ENCODE measurements around the gene CPHXL2. TPM values are rescaled to one million over a fixed set of nuclear protein-coding genes. Genes with fewer than 3 reads are reported as not detected.

The CPHXL2 gene
- total and polyA plus RNA-seq, 4 donors: not detected

GRCh38 chr16:75682308-75682707, 5.5 kb upstream of the CPHXL2 start:
- Histone ChIP-seq H3K4me1 (ENCODE audit: control insufficient read depth in 4 of 4, insufficient read depth in 4 of 4, low read length in 3 of 4) (no peaks in the 10 kb centered on the region), H3K27ac (ENCODE audit: low read depth in 1 of 2, low read length in 2 of 2) (no peak overlapping the region), H3K9me3 (ENCODE audit: control insufficient read depth in 4 of 4, low read length in 3 of 4) (no peaks in the 10 kb centered on the region), H3K27me3 (ENCODE audit: control insufficient read depth in 4 of 4, insufficient read depth in 4 of 4, low read length in 3 of 4) (no peaks in the 10 kb centered on the region), H3K4me3 (ENCODE audit: low read depth in 1 of 3, low read length in 3 of 3) (no peak overlapping the region), H3K9ac (ENCODE audit: low read depth in 1 of 2, low read length in 2 of 2) (no peak overlapping the region), H3K36me3 (ENCODE audit: control insufficient read depth in 4 of 4, insufficient read depth in 3 of 4, low read depth in 1 of 4, low read length in 3 of 4) (no peaks in the 10 kb centered on the region)
- 86% methylated on average over 14 of the region's 14 CpGs for WGBS
- no peak for TF ChIP-seq FOXA1 (IDR thresholded peaks at IDR 0.05)
- no peak for TF ChIP-seq YY1 (IDR thresholded peaks at IDR 0.05)
- TF ChIP-seq, protein P1, sequence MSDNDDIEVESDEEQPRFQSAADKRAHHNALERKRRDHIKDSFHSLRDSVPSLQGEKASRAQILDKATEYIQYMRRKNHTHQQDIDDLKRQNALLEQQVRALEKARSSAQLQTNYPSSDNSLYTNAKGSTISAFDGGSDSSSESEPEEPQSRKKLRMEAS (IDR thresholded peaks at IDR 0.05): no peak
- no peak for TF ChIP-seq ATF3 (IDR thresholded peaks at IDR 0.05)
- TF ChIP-seq, protein P2, sequence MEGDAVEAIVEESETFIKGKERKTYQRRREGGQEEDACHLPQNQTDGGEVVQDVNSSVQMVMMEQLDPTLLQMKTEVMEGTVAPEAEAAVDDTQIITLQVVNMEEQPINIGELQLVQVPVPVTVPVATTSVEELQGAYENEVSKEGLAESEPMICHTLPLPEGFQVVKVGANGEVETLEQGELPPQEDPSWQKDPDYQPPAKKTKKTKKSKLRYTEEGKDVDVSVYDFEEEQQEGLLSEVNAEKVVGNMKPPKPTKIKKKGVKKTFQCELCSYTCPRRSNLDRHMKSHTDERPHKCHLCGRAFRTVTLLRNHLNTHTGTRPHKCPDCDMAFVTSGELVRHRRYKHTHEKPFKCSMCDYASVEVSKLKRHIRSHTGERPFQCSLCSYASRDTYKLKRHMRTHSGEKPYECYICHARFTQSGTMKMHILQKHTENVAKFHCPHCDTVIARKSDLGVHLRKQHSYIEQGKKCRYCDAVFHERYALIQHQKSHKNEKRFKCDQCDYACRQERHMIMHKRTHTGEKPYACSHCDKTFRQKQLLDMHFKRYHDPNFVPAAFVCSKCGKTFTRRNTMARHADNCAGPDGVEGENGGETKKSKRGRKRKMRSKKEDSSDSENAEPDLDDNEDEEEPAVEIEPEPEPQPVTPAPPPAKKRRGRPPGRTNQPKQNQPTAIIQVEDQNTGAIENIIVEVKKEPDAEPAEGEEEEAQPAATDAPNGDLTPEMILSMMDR (IDR thresholded peaks at IDR 0.05; ENCODE audit: low read depth, low read length, missing input control): no peak
- TF ChIP-seq FOXA2 (IDR thresholded peaks at IDR 0.05): no peak
- no peak for TF ChIP-seq TAF1 (conservative IDR thresholded peaks at IDR 0.05)
- TF ChIP-seq GABPA (IDR thresholded peaks at IDR 0.05 in 1 of 2, conservative IDR thresholded peaks at IDR 0.05 in 1 of 2): no peak
- TF ChIP-seq, protein P3, sequence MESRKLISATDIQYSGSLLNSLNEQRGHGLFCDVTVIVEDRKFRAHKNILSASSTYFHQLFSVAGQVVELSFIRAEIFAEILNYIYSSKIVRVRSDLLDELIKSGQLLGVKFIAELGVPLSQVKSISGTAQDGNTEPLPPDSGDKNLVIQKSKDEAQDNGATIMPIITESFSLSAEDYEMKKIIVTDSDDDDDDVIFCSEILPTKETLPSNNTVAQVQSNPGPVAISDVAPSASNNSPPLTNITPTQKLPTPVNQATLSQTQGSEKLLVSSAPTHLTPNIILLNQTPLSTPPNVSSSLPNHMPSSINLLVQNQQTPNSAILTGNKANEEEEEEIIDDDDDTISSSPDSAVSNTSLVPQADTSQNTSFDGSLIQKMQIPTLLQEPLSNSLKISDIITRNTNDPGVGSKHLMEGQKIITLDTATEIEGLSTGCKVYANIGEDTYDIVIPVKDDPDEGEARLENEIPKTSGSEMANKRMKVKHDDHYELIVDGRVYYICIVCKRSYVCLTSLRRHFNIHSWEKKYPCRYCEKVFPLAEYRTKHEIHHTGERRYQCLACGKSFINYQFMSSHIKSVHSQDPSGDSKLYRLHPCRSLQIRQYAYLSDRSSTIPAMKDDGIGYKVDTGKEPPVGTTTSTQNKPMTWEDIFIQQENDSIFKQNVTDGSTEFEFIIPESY (IDR thresholded peaks at IDR 0.05): no peak
- TF ChIP-seq EGR1 (IDR thresholded peaks at IDR 0.05; ENCODE audit: low read depth in 2 of 2): no peak
- TF ChIP-seq, protein P4, sequence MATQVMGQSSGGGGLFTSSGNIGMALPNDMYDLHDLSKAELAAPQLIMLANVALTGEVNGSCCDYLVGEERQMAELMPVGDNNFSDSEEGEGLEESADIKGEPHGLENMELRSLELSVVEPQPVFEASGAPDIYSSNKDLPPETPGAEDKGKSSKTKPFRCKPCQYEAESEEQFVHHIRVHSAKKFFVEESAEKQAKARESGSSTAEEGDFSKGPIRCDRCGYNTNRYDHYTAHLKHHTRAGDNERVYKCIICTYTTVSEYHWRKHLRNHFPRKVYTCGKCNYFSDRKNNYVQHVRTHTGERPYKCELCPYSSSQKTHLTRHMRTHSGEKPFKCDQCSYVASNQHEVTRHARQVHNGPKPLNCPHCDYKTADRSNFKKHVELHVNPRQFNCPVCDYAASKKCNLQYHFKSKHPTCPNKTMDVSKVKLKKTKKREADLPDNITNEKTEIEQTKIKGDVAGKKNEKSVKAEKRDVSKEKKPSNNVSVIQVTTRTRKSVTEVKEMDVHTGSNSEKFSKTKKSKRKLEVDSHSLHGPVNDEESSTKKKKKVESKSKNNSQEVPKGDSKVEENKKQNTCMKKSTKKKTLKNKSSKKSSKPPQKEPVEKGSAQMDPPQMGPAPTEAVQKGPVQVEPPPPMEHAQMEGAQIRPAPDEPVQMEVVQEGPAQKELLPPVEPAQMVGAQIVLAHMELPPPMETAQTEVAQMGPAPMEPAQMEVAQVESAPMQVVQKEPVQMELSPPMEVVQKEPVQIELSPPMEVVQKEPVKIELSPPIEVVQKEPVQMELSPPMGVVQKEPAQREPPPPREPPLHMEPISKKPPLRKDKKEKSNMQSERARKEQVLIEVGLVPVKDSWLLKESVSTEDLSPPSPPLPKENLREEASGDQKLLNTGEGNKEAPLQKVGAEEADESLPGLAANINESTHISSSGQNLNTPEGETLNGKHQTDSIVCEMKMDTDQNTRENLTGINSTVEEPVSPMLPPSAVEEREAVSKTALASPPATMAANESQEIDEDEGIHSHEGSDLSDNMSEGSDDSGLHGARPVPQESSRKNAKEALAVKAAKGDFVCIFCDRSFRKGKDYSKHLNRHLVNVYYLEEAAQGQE (IDR thresholded peaks at IDR 0.05): no peak
- no peak for TF ChIP-seq RAD21 (IDR thresholded peaks at IDR 0.05)
- TF ChIP-seq HNF4G (IDR thresholded peaks at IDR 0.05): no peak
- no peak for DNase-seq (ENCODE audit: low spot score)

DNA sequence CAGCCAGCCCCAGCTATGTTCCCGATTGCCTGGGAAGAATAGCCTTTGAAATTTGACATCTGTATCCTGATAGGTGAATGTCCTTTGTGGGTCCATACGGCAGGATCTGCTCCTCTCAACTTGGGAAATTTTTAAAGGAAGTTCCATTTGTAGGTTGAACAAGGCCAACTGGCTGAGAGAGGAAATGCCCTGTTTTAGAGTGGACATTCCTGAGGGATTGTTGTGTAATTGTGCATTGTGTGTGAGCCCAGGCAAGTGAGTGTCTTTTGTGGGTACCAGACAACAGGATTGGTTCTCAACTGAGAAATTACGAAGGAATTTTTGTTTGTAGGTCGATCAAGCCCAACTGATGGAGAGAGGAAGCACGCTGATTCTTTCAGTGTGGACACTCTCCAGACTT, 2.6 kb upstream of the CPHXL2 start:
- TF ChIP-seq RAD21 (IDR thresholded peaks at IDR 0.05): no peak
- TF ChIP-seq HNF4G (IDR thresholded peaks at IDR 0.05): no peak
- Histone ChIP-seq H3K27ac (ENCODE audit: low read depth in 1 of 2, low read length in 2 of 2) (no peak overlapping the region), H3K4me3 (ENCODE audit: low read depth in 1 of 3, low read length in 3 of 3) (no peak overlapping the region), H3K4me1 (ENCODE audit: control insufficient read depth in 4 of 4, insufficient read depth in 4 of 4, low read length in 3 of 4) (no peaks in the 10 kb centered on the region), H3K36me3 (ENCODE audit: control insufficient read depth in 4 of 4, insufficient read depth in 3 of 4, low read depth in 1 of 4, low read length in 3 of 4) (no peaks in the 10 kb centered on the region), H3K27me3 (ENCODE audit: control insufficient read depth in 4 of 4, insufficient read depth in 4 of 4, low read length in 3 of 4) (no peaks in the 10 kb centered on the region), H3K9ac (ENCODE audit: low read depth in 1 of 2, low read length in 2 of 2) (no peak overlapping the region), H3K9me3 (ENCODE audit: control insufficient read depth in 4 of 4, low read length in 3 of 4) (no peaks in the 10 kb centered on the region)
- no peak for DNase-seq (ENCODE audit: low spot score)
- 87% methylated on average over 5 of the region's 5 CpGs for WGBS
